ENCODE data around the gene NEK1.
"Not testable (repeated sequence)": the region's sequence is repeated elsewhere in the genome, so short reads cannot be mapped to it uniquely, and the experiment has no call there.

NEK1 gene

GRCh38 chr4:169428376-169428775 is 184.0 kb downstream of the NEK1 start:
- Histone ChIP-seq H3K36me3 (ENCODE audit: low read length) (no peaks in the 10 kb centered on the region), H2AFZ (ENCODE audit: low read depth, low read length, severe bottlenecking) (no peak overlapping the region), H3K4me2 (ENCODE audit: low read depth, low read length, poor library complexity, severe bottlenecking) (no peak overlapping the region), H3K27me3 (ENCODE audit: low read length) (no peaks in the 10 kb centered on the region), H3K27ac (ENCODE audit: low read depth, low read length) (no peak overlapping the region), H3K9me3 (ENCODE audit: insufficient read depth, low read length) (no peaks in the 10 kb centered on the region), H3F3A (ENCODE audit: insufficient read depth) (no peaks in the 10 kb centered on the region), H3K79me2 (ENCODE audit: insufficient read depth, low read length) (no peaks in the 10 kb centered on the region), H4K20me1 (ENCODE audit: low read depth, low read length) (no peaks in the 10 kb centered on the region), H3K4me3 (ENCODE audit: insufficient read depth, low read length, poor library complexity, severe bottlenecking) (no peak overlapping the region), H3K9ac (ENCODE audit: low read length) (no peak overlapping the region), H3K9me2 (replicated peaks; ENCODE audit: insufficient read depth, low read length) (no peaks in the 10 kb centered on the region)
- no peak for TF ChIP-seq EZH2phosphoT487 (conservative IDR thresholded peaks at IDR 0.05; ENCODE audit: low read length)
- TF ChIP-seq, protein P1, sequence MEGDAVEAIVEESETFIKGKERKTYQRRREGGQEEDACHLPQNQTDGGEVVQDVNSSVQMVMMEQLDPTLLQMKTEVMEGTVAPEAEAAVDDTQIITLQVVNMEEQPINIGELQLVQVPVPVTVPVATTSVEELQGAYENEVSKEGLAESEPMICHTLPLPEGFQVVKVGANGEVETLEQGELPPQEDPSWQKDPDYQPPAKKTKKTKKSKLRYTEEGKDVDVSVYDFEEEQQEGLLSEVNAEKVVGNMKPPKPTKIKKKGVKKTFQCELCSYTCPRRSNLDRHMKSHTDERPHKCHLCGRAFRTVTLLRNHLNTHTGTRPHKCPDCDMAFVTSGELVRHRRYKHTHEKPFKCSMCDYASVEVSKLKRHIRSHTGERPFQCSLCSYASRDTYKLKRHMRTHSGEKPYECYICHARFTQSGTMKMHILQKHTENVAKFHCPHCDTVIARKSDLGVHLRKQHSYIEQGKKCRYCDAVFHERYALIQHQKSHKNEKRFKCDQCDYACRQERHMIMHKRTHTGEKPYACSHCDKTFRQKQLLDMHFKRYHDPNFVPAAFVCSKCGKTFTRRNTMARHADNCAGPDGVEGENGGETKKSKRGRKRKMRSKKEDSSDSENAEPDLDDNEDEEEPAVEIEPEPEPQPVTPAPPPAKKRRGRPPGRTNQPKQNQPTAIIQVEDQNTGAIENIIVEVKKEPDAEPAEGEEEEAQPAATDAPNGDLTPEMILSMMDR (IDR thresholded peaks at IDR 0.05; ENCODE audit: insufficient read depth, low read length, poor library complexity, severe bottlenecking), result no peak

- H3K9me2 ChIP-seq (replicated peaks; ENCODE audit: insufficient read depth, low read length); H2AFZ ChIP-seq (ENCODE audit: low read depth, low read length, severe bottlenecking); H3K9me3 ChIP-seq (ENCODE audit: insufficient read depth, low read length); H4K20me1 ChIP-seq (ENCODE audit: low read depth, low read length); H3K4me2 ChIP-seq (ENCODE audit: low read depth, low read length, poor library complexity, severe bottlenecking); H3K79me2 ChIP-seq (ENCODE audit: insufficient read depth, low read length); H3K9ac ChIP-seq (ENCODE audit: low read length); H3K36me3 ChIP-seq (ENCODE audit: low read length); H3F3A ChIP-seq (ENCODE audit: insufficient read depth); H3K27ac ChIP-seq (ENCODE audit: low read depth, low read length); H3K27me3 ChIP-seq (ENCODE audit: low read length); H3K4me3 ChIP-seq (ENCODE audit: insufficient read depth, low read length, poor library complexity, severe bottlenecking): not testable (repeated sequence)
Measured at GRCh38 chr4:169427727-169428126, 184.7 kb downstream of the NEK1 start.

GRCh38 chr4:169420291-169420690 is 192.1 kb downstream of the NEK1 start:
- no peaks in the 10 kb centered on the region for H3F3A ChIP-seq (ENCODE audit: insufficient read depth)
- TF ChIP-seq, protein P1 (IDR thresholded peaks at IDR 0.05; ENCODE audit: insufficient read depth, low read length, poor library complexity, severe bottlenecking), result no peak
- TF ChIP-seq EZH2phosphoT487 (conservative IDR thresholded peaks at IDR 0.05; ENCODE audit: low read length), result no peak
- H3K36me3 ChIP-seq (ENCODE audit: low read length), result no peaks in the 10 kb centered on the region
- no peaks in the 10 kb centered on the region for H3K9me3 ChIP-seq (ENCODE audit: insufficient read depth, low read length)
- H3K79me2 ChIP-seq (ENCODE audit: insufficient read depth, low read length), result no peaks in the 10 kb centered on the region
- H2AFZ ChIP-seq (ENCODE audit: low read depth, low read length, severe bottlenecking), result no peak overlapping the region
- H3K4me3 ChIP-seq (ENCODE audit: insufficient read depth, low read length, poor library complexity, severe bottlenecking), result no peak overlapping the region
- H3K9me2 ChIP-seq (replicated peaks; ENCODE audit: insufficient read depth, low read length), result no peaks in the 10 kb centered on the region
- no peak overlapping the region for H3K4me2 ChIP-seq (ENCODE audit: low read depth, low read length, poor library complexity, severe bottlenecking)
- no peaks in the 10 kb centered on the region for H4K20me1 ChIP-seq (ENCODE audit: low read depth, low read length)
- no peak overlapping the region for H3K9ac ChIP-seq (ENCODE audit: low read length)
- H3K27ac ChIP-seq (ENCODE audit: low read depth, low read length), result no peak overlapping the region
- H3K27me3 ChIP-seq (ENCODE audit: low read length), result no peaks in the 10 kb centered on the region

GRCh38 chr4:169418846-169419245 is 193.5 kb downstream of the NEK1 start:
- no peaks in the 10 kb centered on the region for H3K9me2 ChIP-seq (replicated peaks; ENCODE audit: insufficient read depth, low read length)
- H3K9me3 ChIP-seq (ENCODE audit: insufficient read depth, low read length), result no peaks in the 10 kb centered on the region
- H4K20me1 ChIP-seq (ENCODE audit: low read depth, low read length), result no peaks in the 10 kb centered on the region
- no peak overlapping the region for H3K9ac ChIP-seq (ENCODE audit: low read length)
- no peak overlapping the region for H3K4me3 ChIP-seq (ENCODE audit: insufficient read depth, low read length, poor library complexity, severe bottlenecking)
- no peak overlapping the region for H2AFZ ChIP-seq (ENCODE audit: low read depth, low read length, severe bottlenecking)
- no peaks in the 10 kb centered on the region for H3K27me3 ChIP-seq (ENCODE audit: low read length)
- no peaks in the 10 kb centered on the region for H3K79me2 ChIP-seq (ENCODE audit: insufficient read depth, low read length)
- no peaks in the 10 kb centered on the region for H3K36me3 ChIP-seq (ENCODE audit: low read length)
- no peak overlapping the region for H3K27ac ChIP-seq (ENCODE audit: low read depth, low read length)
- no peak for TF ChIP-seq EZH2phosphoT487 (conservative IDR thresholded peaks at IDR 0.05; ENCODE audit: low read length)
- TF ChIP-seq, protein P1 (IDR thresholded peaks at IDR 0.05; ENCODE audit: insufficient read depth, low read length, poor library complexity, severe bottlenecking), result no peak
- no peaks in the 10 kb centered on the region for H3F3A ChIP-seq (ENCODE audit: insufficient read depth)
- no peak overlapping the region for H3K4me2 ChIP-seq (ENCODE audit: low read depth, low read length, poor library complexity, severe bottlenecking)
